ENCODE measurements around the gene PHF21A.
"Not testable (repeated sequence)": the region's sequence is repeated elsewhere in the genome, so short reads cannot be mapped to it uniquely, and the experiment has no call there.

Gene PHF21A

GRCh38 chr11:46017341-46017740 is 103.9 kb downstream of the PHF21A start:
- no peak for TF ChIP-seq POLR2A (IDR thresholded peaks at IDR 0.05; ENCODE audit: extremely low read depth, insufficient read length)
- no peak for TF ChIP-seq CTCF (IDR thresholded peaks at IDR 0.05; ENCODE audit: low read depth, low read length)
- TF ChIP-seq MAX (IDR thresholded peaks at IDR 0.05; ENCODE audit: low read depth, low read length) = no peak
- no peak for TF ChIP-seq MYC (IDR thresholded peaks at IDR 0.05; ENCODE audit: low read depth, low read length)
- no peak for DNase-seq (ENCODE audit: low read depth)
- no peak overlapping the region for H3K4me3 ChIP-seq (ENCODE audit: low read depth, low read length)

GRCh38 chr11:46015941-46016340 is 105.3 kb downstream of the PHF21A start:
- no peak overlapping the region for H3K4me3 ChIP-seq (ENCODE audit: low read depth, low read length)
- TF ChIP-seq MAX (IDR thresholded peaks at IDR 0.05; ENCODE audit: low read depth, low read length) = no peak
- TF ChIP-seq POLR2A (IDR thresholded peaks at IDR 0.05; ENCODE audit: extremely low read depth, insufficient read length) = no peak
- no peak for TF ChIP-seq CTCF (IDR thresholded peaks at IDR 0.05; ENCODE audit: low read depth, low read length)
- TF ChIP-seq MYC (IDR thresholded peaks at IDR 0.05; ENCODE audit: low read depth, low read length) = no peak
- DNase-seq (ENCODE audit: low read depth) = no peak

- DNase-seq (ENCODE audit: low read depth); H3K4me3 ChIP-seq (ENCODE audit: low read depth, low read length): not testable (repeated sequence)
These were observed 107.1 kb downstream of the PHF21A start for GRCh38 chr11:46014168-46014567.

GRCh38 chr11:46012185-46012584 is 109.1 kb downstream of the PHF21A start:
- H3K4me3 ChIP-seq (ENCODE audit: low read depth, low read length) = no peak overlapping the region
- DNase-seq (ENCODE audit: low read depth) = no peak
- no peak for TF ChIP-seq MAX (IDR thresholded peaks at IDR 0.05; ENCODE audit: low read depth, low read length)
- TF ChIP-seq CTCF (IDR thresholded peaks at IDR 0.05; ENCODE audit: low read depth, low read length) = no peak
- no peak for TF ChIP-seq POLR2A (IDR thresholded peaks at IDR 0.05; ENCODE audit: extremely low read depth, insufficient read length)
- TF ChIP-seq MYC (IDR thresholded peaks at IDR 0.05; ENCODE audit: low read depth, low read length) = no peak

- no peak overlapping the region for H3K4me3 ChIP-seq (ENCODE audit: low read depth, low read length)
- no peak for DNase-seq (ENCODE audit: low read depth)
- no peak for TF ChIP-seq POLR2A (IDR thresholded peaks at IDR 0.05; ENCODE audit: extremely low read depth, insufficient read length)
- TF ChIP-seq MAX (IDR thresholded peaks at IDR 0.05; ENCODE audit: low read depth, low read length) = no peak
- TF ChIP-seq MYC (IDR thresholded peaks at IDR 0.05; ENCODE audit: low read depth, low read length) = no peak
- TF ChIP-seq CTCF (IDR thresholded peaks at IDR 0.05; ENCODE audit: low read depth, low read length) = no peak
These were observed 111.2 kb downstream of the PHF21A start for GRCh38 chr11:46010100-46010499.

- no peak overlapping the region for H3K4me3 ChIP-seq (ENCODE audit: low read depth, low read length)
- TF ChIP-seq CTCF (IDR thresholded peaks at IDR 0.05; ENCODE audit: low read depth, low read length) (no peak), POLR2A (IDR thresholded peaks at IDR 0.05; ENCODE audit: extremely low read depth, insufficient read length) (no peak), MAX (IDR thresholded peaks at IDR 0.05; ENCODE audit: low read depth, low read length) (no peak), MYC (IDR thresholded peaks at IDR 0.05; ENCODE audit: low read depth, low read length) (no peak)
- peak; percentile 3 for DNase-seq (ENCODE audit: low read depth)
These were observed 111.6 kb downstream of the PHF21A start for GRCh38 chr11:46009647-46010046.

Measured in NB4 (cell line).